Subcutaneous preadipocyte (primary cell): ENCODE measurements around the gene EGR2. TPM values are rescaled to one million over a fixed set of nuclear protein-coding genes. Genes with fewer than 3 reads are reported as not detected.

Experiments used
- total RNA-seq: library from RNA; depleted of rRNA; stranded (reverse); fragments of >200 nt; gene quantifications from 2 replicates; pipeline ENCODE4 v1.2.3, GENCODE V29; 2012

Gene EGR2
- total RNA-seq, result under 0.01 and 0.20 TPM in 2 replicates

GRCh38 chr10:62816331-62817120, at the start of gene EGR2:
Gene EGR2, minus strand, starts transcription at chr10:62816366. Its CDS starts 337 bp downstream, at chr10:62816029.

GRCh38 chr10:62804356-62805230, 11.6 kb downstream of the EGR2 start, which contains the start of gene ADO:
Gene ADO, plus strand, starts transcription at chr10:62804720. Its CDS starts 340 bp downstream, at chr10:62805060.

Other genes with a start within 250 kb of the EGR2 start
- 19.1 and 20.9 TPM in 2 replicates for gene ADO, start 11.6 kb downstream of the EGR2 start, total RNA-seq